Ishikawa (cell line): ENCODE measurements around the gene NUDT4.

Experiments used
- CEBPB ChIP-seq: IDR thresholded peaks from 2 replicates; pipeline ENCODE4 v1.6.1; 2012
- CREB1 ChIP-seq: IDR thresholded peaks from 2 replicates; pipeline ENCODE4 v1.6.1; 2012; ENCODE audit warnings: low read depth
- EP300 ChIP-seq: IDR thresholded peaks from 2 replicates; pipeline ENCODE4 v1.6.1; 2012; ENCODE audit warnings: borderline replicate concordance
- NFIC ChIP-seq: IDR thresholded peaks from 2 replicates; pipeline ENCODE4 v1.6.1; 2012
- RAD21 ChIP-seq: IDR thresholded peaks from 2 replicates; pipeline ENCODE4 v1.6.1; 2012; ENCODE audit warnings: low read depth
- TAF1 ChIP-seq: IDR thresholded peaks from 2 replicates; pipeline ENCODE4 v1.6.1; 2012; ENCODE audit warnings: low read depth, mild to moderate bottlenecking
- TCF12 ChIP-seq: IDR thresholded peaks from 2 replicates; pipeline ENCODE4 v1.6.1; 2012; ENCODE audit warnings: low read depth
- TEAD4 ChIP-seq: IDR thresholded peaks from 2 replicates; pipeline ENCODE4 v1.6.1; 2012
- YY1 ChIP-seq: IDR thresholded peaks from 2 replicates; pipeline ENCODE4 v1.6.1; 2012; ENCODE audit warnings: low read depth
- TF ChIP-seq, protein P1 (sequence below): IDR thresholded peaks from 2 replicates; pipeline ENCODE4 v1.6.1; 2012
- TF ChIP-seq, protein P2 (sequence below): IDR thresholded peaks from 2 replicates; pipeline ENCODE4 v1.6.1; 2012
- TF ChIP-seq, protein P3 (sequence below): IDR thresholded peaks from 2 replicates; pipeline ENCODE4 v1.6.1; 2012; ENCODE audit warnings: low read depth, mild to moderate bottlenecking

- TF ChIP-seq YY1, result no peak
- TF ChIP-seq, protein P1, sequence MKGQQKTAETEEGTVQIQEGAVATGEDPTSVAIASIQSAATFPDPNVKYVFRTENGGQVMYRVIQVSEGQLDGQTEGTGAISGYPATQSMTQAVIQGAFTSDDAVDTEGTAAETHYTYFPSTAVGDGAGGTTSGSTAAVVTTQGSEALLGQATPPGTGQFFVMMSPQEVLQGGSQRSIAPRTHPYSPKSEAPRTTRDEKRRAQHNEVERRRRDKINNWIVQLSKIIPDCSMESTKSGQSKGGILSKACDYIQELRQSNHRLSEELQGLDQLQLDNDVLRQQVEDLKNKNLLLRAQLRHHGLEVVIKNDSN, result no peak
- TF ChIP-seq, protein P2, sequence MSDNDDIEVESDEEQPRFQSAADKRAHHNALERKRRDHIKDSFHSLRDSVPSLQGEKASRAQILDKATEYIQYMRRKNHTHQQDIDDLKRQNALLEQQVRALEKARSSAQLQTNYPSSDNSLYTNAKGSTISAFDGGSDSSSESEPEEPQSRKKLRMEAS, result no peak
- TF ChIP-seq CREB1, result no peak
- no peak for TF ChIP-seq TAF1
- no peak for TF ChIP-seq CEBPB
- TF ChIP-seq EP300, result no peak
- TF ChIP-seq TEAD4, result no peak
- TF ChIP-seq RAD21, result no peak
- no peak for TF ChIP-seq NFIC
- TF ChIP-seq, protein P3, sequence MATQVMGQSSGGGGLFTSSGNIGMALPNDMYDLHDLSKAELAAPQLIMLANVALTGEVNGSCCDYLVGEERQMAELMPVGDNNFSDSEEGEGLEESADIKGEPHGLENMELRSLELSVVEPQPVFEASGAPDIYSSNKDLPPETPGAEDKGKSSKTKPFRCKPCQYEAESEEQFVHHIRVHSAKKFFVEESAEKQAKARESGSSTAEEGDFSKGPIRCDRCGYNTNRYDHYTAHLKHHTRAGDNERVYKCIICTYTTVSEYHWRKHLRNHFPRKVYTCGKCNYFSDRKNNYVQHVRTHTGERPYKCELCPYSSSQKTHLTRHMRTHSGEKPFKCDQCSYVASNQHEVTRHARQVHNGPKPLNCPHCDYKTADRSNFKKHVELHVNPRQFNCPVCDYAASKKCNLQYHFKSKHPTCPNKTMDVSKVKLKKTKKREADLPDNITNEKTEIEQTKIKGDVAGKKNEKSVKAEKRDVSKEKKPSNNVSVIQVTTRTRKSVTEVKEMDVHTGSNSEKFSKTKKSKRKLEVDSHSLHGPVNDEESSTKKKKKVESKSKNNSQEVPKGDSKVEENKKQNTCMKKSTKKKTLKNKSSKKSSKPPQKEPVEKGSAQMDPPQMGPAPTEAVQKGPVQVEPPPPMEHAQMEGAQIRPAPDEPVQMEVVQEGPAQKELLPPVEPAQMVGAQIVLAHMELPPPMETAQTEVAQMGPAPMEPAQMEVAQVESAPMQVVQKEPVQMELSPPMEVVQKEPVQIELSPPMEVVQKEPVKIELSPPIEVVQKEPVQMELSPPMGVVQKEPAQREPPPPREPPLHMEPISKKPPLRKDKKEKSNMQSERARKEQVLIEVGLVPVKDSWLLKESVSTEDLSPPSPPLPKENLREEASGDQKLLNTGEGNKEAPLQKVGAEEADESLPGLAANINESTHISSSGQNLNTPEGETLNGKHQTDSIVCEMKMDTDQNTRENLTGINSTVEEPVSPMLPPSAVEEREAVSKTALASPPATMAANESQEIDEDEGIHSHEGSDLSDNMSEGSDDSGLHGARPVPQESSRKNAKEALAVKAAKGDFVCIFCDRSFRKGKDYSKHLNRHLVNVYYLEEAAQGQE, result no peak
- no peak for TF ChIP-seq TCF12
Measured at GRCh38 chr12:93351726-93352125, 26.0 kb upstream of the NUDT4 start.
